Dendritic cell treated with granulocyte-macrophage colony-stimulating factor and Interleukin-4, amounts not matched to agents 40 ng/mL and 50 ng/mL, for 4 days (primary cell): Measurements from ENCODE around the gene IRAK4.

Source experiments
- H3K27ac Mint-ChIP-seq: one replicate; pipeline ENCODE4 v1.8.0; 2022; ENCODE audit warnings: mild to moderate bottlenecking, mixed read lengths
- H3K27me3 Mint-ChIP-seq: one replicate; pipeline ENCODE4 v1.8.0; 2022; ENCODE audit warnings: mild to moderate bottlenecking, mixed read lengths
- H3K36me3 Mint-ChIP-seq: one replicate; pipeline ENCODE4 v1.8.0; 2022; ENCODE audit warnings: low read depth, mixed read lengths
- H3K4me1 Mint-ChIP-seq: one replicate; pipeline ENCODE4 v1.8.0; 2022; ENCODE audit warnings: low read depth, mixed read lengths
- H3K4me3 Mint-ChIP-seq: one replicate; pipeline ENCODE4 v1.8.0; 2022; ENCODE audit warnings: mild to moderate bottlenecking, moderate library complexity, mixed read lengths
- H3K9me3 Mint-ChIP-seq: one replicate; pipeline ENCODE4 v1.8.0; 2022; ENCODE audit warnings: mixed read lengths
- intact Hi-C: fragments of 100-400 bp; cut with micrococcal nuclease; formaldehyde crosslinking; loops from one replicate; pipeline ENCODE4 v1.15.0; 2022

Gene IRAK4

GRCh38 chr12:43758728-43759563, at the start of gene IRAK4, which contains the start of gene PUS7L:
Gene IRAK4, plus strand, starts transcription at chr12:43758951. Its CDS starts 9,161 bp downstream, at chr12:43768112.
Gene PUS7L, minus strand, starts transcription at chr12:43758790. Its CDS starts 3,545 bp downstream, at chr12:43755245.
- H3K4me3 Mint-ChIP-seq = peak within 1 kb of the TSS; percentile 96
- H3K27ac Mint-ChIP-seq = peak within 1 kb of the TSS; percentile 99
- no peaks in the 10 kb centered on the region for H3K9me3 Mint-ChIP-seq
- H3K36me3 Mint-ChIP-seq = peaks cover 43% of the 10 kb centered on the region
- no peaks in the 10 kb centered on the region for H3K27me3 Mint-ChIP-seq
- intact Hi-C loops = loop anchor here (1.0 kb wide), 1 partner anchor 46 kb away; no protein-coding TSS in a partner anchor
- peaks cover 53% of the 10 kb centered on the region for H3K4me1 Mint-ChIP-seq

- Mint-ChIP-seq H3K36me3 (no peaks in the 10 kb centered on the region), H3K27me3 (peaks cover 2% of the 10 kb centered on the region), H3K4me1 (no peaks in the 10 kb centered on the region), H3K9me3 (peaks cover 35% of the 10 kb centered on the region), H3K4me3 (no peak overlapping the region), H3K27ac (no peak overlapping the region)
- intact Hi-C loops = no loop called here
Observed at GRCh38 chr12:43711348-43711747, 47.4 kb upstream of the IRAK4 start.

- Mint-ChIP-seq H3K9me3 (no peaks in the 10 kb centered on the region), H3K27ac (no peak overlapping the region), H3K4me3 (no peak overlapping the region), H3K27me3 (no peaks in the 10 kb centered on the region), H3K36me3 (peaks cover 18% of the 10 kb centered on the region), H3K4me1 (no peaks in the 10 kb centered on the region)
- intact Hi-C loops = no loop called here
Observed at GRCh38 chr12:43722621-43723020, 36.1 kb upstream of the IRAK4 start.

GRCh38 chr12:43723134-43723533, 35.6 kb upstream of the IRAK4 start:
- intact Hi-C loops = no loop called here
- peaks cover 18% of the 10 kb centered on the region for H3K36me3 Mint-ChIP-seq
- H3K27me3 Mint-ChIP-seq = no peaks in the 10 kb centered on the region
- no peak overlapping the region for H3K4me3 Mint-ChIP-seq
- H3K9me3 Mint-ChIP-seq = no peaks in the 10 kb centered on the region
- H3K4me1 Mint-ChIP-seq = no peaks in the 10 kb centered on the region
- no peak overlapping the region for H3K27ac Mint-ChIP-seq

GRCh38 chr12:43728117-43728516, 30.6 kb upstream of the IRAK4 start:
- intact Hi-C loops = no loop called here
- no peaks in the 10 kb centered on the region for H3K9me3 Mint-ChIP-seq
- H3K36me3 Mint-ChIP-seq = peaks cover 45% of the 10 kb centered on the region
- H3K27me3 Mint-ChIP-seq = no peaks in the 10 kb centered on the region
- H3K27ac Mint-ChIP-seq = no peak overlapping the region
- H3K4me1 Mint-ChIP-seq = no peaks in the 10 kb centered on the region
- H3K4me3 Mint-ChIP-seq = no peak overlapping the region

- Mint-ChIP-seq H3K4me3 (no peak overlapping the region), H3K27me3 (no peaks in the 10 kb centered on the region), H3K36me3 (peaks cover 47% of the 10 kb centered on the region), H3K27ac (no peak overlapping the region), H3K9me3 (no peaks in the 10 kb centered on the region), H3K4me1 (no peaks in the 10 kb centered on the region)
- intact Hi-C loops = no loop called here
Observed at GRCh38 chr12:43728698-43729097, 30.1 kb upstream of the IRAK4 start.

GRCh38 chr12:43730283-43730682, 28.5 kb upstream of the IRAK4 start:
- Mint-ChIP-seq H3K9me3 (no peaks in the 10 kb centered on the region), H3K36me3 (peaks cover 58% of the 10 kb centered on the region), H3K4me1 (no peaks in the 10 kb centered on the region), H3K4me3 (no peak overlapping the region), H3K27ac (no peak overlapping the region), H3K27me3 (no peaks in the 10 kb centered on the region)
- intact Hi-C loops = no loop called here

GRCh38 chr12:43733687-43734086, 25.1 kb upstream of the IRAK4 start:
- H3K4me3 Mint-ChIP-seq = no peak overlapping the region
- H3K27me3 Mint-ChIP-seq = no peaks in the 10 kb centered on the region
- no peak overlapping the region for H3K27ac Mint-ChIP-seq
- H3K4me1 Mint-ChIP-seq = no peaks in the 10 kb centered on the region
- no peaks in the 10 kb centered on the region for H3K9me3 Mint-ChIP-seq
- intact Hi-C loops = no loop called here
- peaks cover 53% of the 10 kb centered on the region for H3K36me3 Mint-ChIP-seq

- Mint-ChIP-seq H3K4me3 (no peak overlapping the region), H3K27me3 (no peaks in the 10 kb centered on the region), H3K9me3 (no peaks in the 10 kb centered on the region), H3K4me1 (no peaks in the 10 kb centered on the region), H3K36me3 (peaks cover 49% of the 10 kb centered on the region), H3K27ac (no peak overlapping the region)
- intact Hi-C loops = no loop called here
Observed at GRCh38 chr12:43736927-43737440, 21.8 kb upstream of the IRAK4 start.

- H3K4me3 Mint-ChIP-seq = no peak overlapping the region
- peaks cover 51% of the 10 kb centered on the region for H3K36me3 Mint-ChIP-seq
- H3K9me3 Mint-ChIP-seq = no peaks in the 10 kb centered on the region
- intact Hi-C loops = no loop called here
- H3K27ac Mint-ChIP-seq = no peak overlapping the region
- no peaks in the 10 kb centered on the region for H3K27me3 Mint-ChIP-seq
- H3K4me1 Mint-ChIP-seq = no peaks in the 10 kb centered on the region
Observed at GRCh38 chr12:43737646-43738045, 21.1 kb upstream of the IRAK4 start.

GRCh38 chr12:43740511-43741100, 18.1 kb upstream of the IRAK4 start:
- Mint-ChIP-seq H3K36me3 (peaks cover 57% of the 10 kb centered on the region), H3K27ac (no peak overlapping the region)

GRCh38 chr12:43742106-43742505, 16.6 kb upstream of the IRAK4 start:
- H3K36me3 Mint-ChIP-seq = peaks cover 49% of the 10 kb centered on the region
- H3K9me3 Mint-ChIP-seq = no peaks in the 10 kb centered on the region
- no peak overlapping the region for H3K27ac Mint-ChIP-seq
- intact Hi-C loops = no loop called here
- H3K4me1 Mint-ChIP-seq = no peaks in the 10 kb centered on the region
- no peaks in the 10 kb centered on the region for H3K27me3 Mint-ChIP-seq
- no peak overlapping the region for H3K4me3 Mint-ChIP-seq

More at GRCh38 chr12:43740511-43741100, 18.1 kb upstream of the IRAK4 start:
- no peaks in the 10 kb centered on the region for H3K27me3 Mint-ChIP-seq
- H3K4me3 Mint-ChIP-seq = no peak overlapping the region
- H3K9me3 Mint-ChIP-seq = no peaks in the 10 kb centered on the region
- intact Hi-C loops = no loop called here
- no peaks in the 10 kb centered on the region for H3K4me1 Mint-ChIP-seq

GRCh38 chr12:43744826-43745225, 13.9 kb upstream of the IRAK4 start:
- Mint-ChIP-seq H3K9me3 (no peaks in the 10 kb centered on the region), H3K27ac (no peak overlapping the region), H3K4me3 (no peak overlapping the region), H3K36me3 (peaks cover 37% of the 10 kb centered on the region), H3K4me1 (no peaks in the 10 kb centered on the region), H3K27me3 (no peaks in the 10 kb centered on the region)
- intact Hi-C loops = no loop called here

- intact Hi-C loops = no loop called here
- no peaks in the 10 kb centered on the region for H3K4me1 Mint-ChIP-seq
- H3K9me3 Mint-ChIP-seq = no peaks in the 10 kb centered on the region
- H3K36me3 Mint-ChIP-seq = peaks cover 27% of the 10 kb centered on the region
- H3K4me3 Mint-ChIP-seq = no peak overlapping the region
- H3K27ac Mint-ChIP-seq = no peak overlapping the region
- no peaks in the 10 kb centered on the region for H3K27me3 Mint-ChIP-seq
Observed at GRCh38 chr12:43749016-43749415, 9.7 kb upstream of the IRAK4 start.
